ENCODE measurements around the gene PTPRN2. TPM values are rescaled to one million over a fixed set of nuclear protein-coding genes. Genes with fewer than 3 reads are reported as not detected.

The PTPRN2 gene
- total and polyA plus RNA-seq, 2 of the 8 experiments (the other 6 are each of a cell fraction or from before 2014, with no cell fraction given) = 2.6 to 4.5 TPM

GRCh38 chr7:158369290-158369689 lies 218.3 kb downstream of the PTPRN2 start:
- POLR2A ChIA-PET (ENCODE audit: partially characterized antibody) = no interaction called here
- Histone ChIP-seq H3K9ac (replicated peaks in 1 of 4; ENCODE audit: extremely low read depth in 1 of 4, low read depth in 3 of 4, low read length in 3 of 4) (no peak overlapping the region), H3K27ac (ENCODE audit: low read depth, low read length) (no peak overlapping the region), H2AFZ (ENCODE audit: low read length) (no peak overlapping the region), H3K4me1 (replicated peaks in 1 of 4; ENCODE audit: control insufficient read depth in 3 of 4, insufficient read depth in 4 of 4, low read length in 3 of 4) (no peaks in the 10 kb centered on the region), H3K9me3 (ENCODE audit: insufficient read depth in 2 of 2, low read depth in 1 of 2, low read length in 1 of 2) (peaks cover 5 to 15% of the 10 kb centered on the region in 2 experiments; a peak in 1 of 4 replicates), H3K4me3 (ENCODE audit: extremely low read depth in 1 of 4, insufficient read depth in 2 of 4, low read depth in 3 of 4, low read length in 4 of 4) (no peak overlapping the region), H3K56ac (replicated peaks; ENCODE audit: insufficient read length, low read depth, low read length) (no peak overlapping the region), H2AK5ac (ENCODE audit: low read depth, low read length) (no peak overlapping the region), H2BK120ac (replicated peaks; ENCODE audit: low read depth, low read length) (no peak overlapping the region), H3K23ac (ENCODE audit: insufficient read length) (no peak overlapping the region), H3K18ac (ENCODE audit: extremely low read depth, low read length) (no peak overlapping the region), H4K91ac (replicated peaks; ENCODE audit: insufficient read length, low read length) (no peak overlapping the region), H3K79me1 (ENCODE audit: low read depth, low read length) (no peaks in the 10 kb centered on the region), H4K20me1 (replicated peaks in 1 of 2; ENCODE audit: control insufficient read depth in 1 of 2, insufficient read depth in 2 of 2, low read length in 2 of 2) (peaks cover 0 to 4% of the 10 kb centered on the region in 2 experiments), H2BK5ac (ENCODE audit: low read depth, low read length) (no peak overlapping the region), H3K4me2 (ENCODE audit: insufficient read depth in 1 of 2, low read depth in 2 of 2, low read length in 2 of 2) (no peak overlapping the region), H3K79me2 (ENCODE audit: control insufficient read depth in 1 of 2, insufficient read depth in 2 of 2, low read length in 2 of 2) (no peaks in the 10 kb centered on the region), H2BK20ac (ENCODE audit: low read length) (no peak overlapping the region), H3K36me3 (ENCODE audit: control insufficient read depth in 2 of 4, insufficient read depth in 4 of 4, low read length in 3 of 4) (no peaks in the 10 kb centered on the region), H3K4ac (replicated peaks; ENCODE audit: insufficient read length, low read depth, low read length) (no peak overlapping the region), H3K14ac (ENCODE audit: insufficient read length) (no peak overlapping the region), H3K23me2 (ENCODE audit: low read depth, low read length) (no peaks in the 10 kb centered on the region), H4K8ac (ENCODE audit: extremely low read depth, insufficient read depth, low read length) (no peak overlapping the region), H2BK15ac (ENCODE audit: low read length) (no peak overlapping the region), H4K5ac (ENCODE audit: insufficient read length, low read depth, low read length) (no peak overlapping the region), H3K27me3 (replicated peaks in 1 of 4; ENCODE audit: control insufficient read depth in 3 of 4, extremely low read depth in 1 of 4, insufficient read depth in 3 of 4, low read length in 3 of 4) (no peaks in the 10 kb centered on the region), H2BK12ac (ENCODE audit: low read depth, low read length) (no peak overlapping the region)
- no peak for DNase-seq (ENCODE audit: low read depth in 1 of 2, low spot score in 2 of 2)
- WGBS, 2 experiments (ENCODE audit: extremely low coverage in 1 of 2, insufficient coverage in 1 of 2, insufficient read length in 1 of 2, insufficient replicate concordance in 2 of 2, low coverage in 1 of 2, low lambda C conversion rate in 2 of 2, missing lambda C conversion rate in 1 of 2) = 86% methylated on average over 6 of the region's 6 CpGs; no CpG with 5 or more reads in 1 of the 2 experiments
- no peak for TF ChIP-seq SIRT6 (IDR thresholded peaks at IDR 0.05; ENCODE audit: low read length)
- FAIRE-seq = no peak
- CTCF ChIA-PET (ENCODE audit: partially characterized antibody) = no interaction called here

All from H1 (cell line).